Measurements from ENCODE around the gene RTN4. TPM values are rescaled to one million over a fixed set of nuclear protein-coding genes. Genes with fewer than 3 reads are reported as not detected.

RTN4 gene
- total RNA-seq, 1 donor from 2014 or later = 819 TPM

GRCh38 chr2:54927751-54928615 is 122.3 kb downstream of the RTN4 start:
- TF ChIP-seq CTCF (IDR thresholded peaks at IDR 0.05) = no peak
- no peaks in the 10 kb centered on the region for H3K9me3 Mint-ChIP-seq (ENCODE audit: low read depth)
- H3K27ac Mint-ChIP-seq (ENCODE audit: unreplicated experiment) = no peak overlapping the region
- no peak for DNase-seq (ENCODE audit: low spot score)
- peaks cover 6% of the 10 kb centered on the region for H3K4me1 Mint-ChIP-seq (ENCODE audit: low read depth)
- H3K36me3 Mint-ChIP-seq (ENCODE audit: low read depth) = no peaks in the 10 kb centered on the region
- H3K27me3 Mint-ChIP-seq (ENCODE audit: low read depth) = peaks cover 2% of the 10 kb centered on the region
- no peak overlapping the region for H3K4me3 Mint-ChIP-seq (ENCODE audit: unreplicated experiment)

- no peaks in the 10 kb centered on the region for H3K36me3 Mint-ChIP-seq (ENCODE audit: low read depth)
- H3K4me1 Mint-ChIP-seq (ENCODE audit: low read depth) = peaks cover 6% of the 10 kb centered on the region
- H3K4me3 Mint-ChIP-seq (ENCODE audit: unreplicated experiment) = no peak overlapping the region
- no peak overlapping the region for H3K27ac Mint-ChIP-seq (ENCODE audit: unreplicated experiment)
- DNase-seq (ENCODE audit: low spot score) = no peak
- TF ChIP-seq CTCF (IDR thresholded peaks at IDR 0.05) = no peak
- peaks cover 1% of the 10 kb centered on the region for H3K27me3 Mint-ChIP-seq (ENCODE audit: low read depth)
- no peaks in the 10 kb centered on the region for H3K9me3 Mint-ChIP-seq (ENCODE audit: low read depth)
Measured at GRCh38 chr2:54927085-54927750, 123.0 kb downstream of the RTN4 start.

GRCh38 chr2:54925022-54925421 is 125.2 kb downstream of the RTN4 start:
- no peak for TF ChIP-seq CTCF (IDR thresholded peaks at IDR 0.05)
- Mint-ChIP-seq H3K27me3 (ENCODE audit: low read depth) (no peaks in the 10 kb centered on the region), H3K4me1 (ENCODE audit: low read depth) (peaks cover 6% of the 10 kb centered on the region), H3K36me3 (ENCODE audit: low read depth) (peaks cover 9% of the 10 kb centered on the region), H3K4me3 (ENCODE audit: unreplicated experiment) (no peak overlapping the region), H3K27ac (ENCODE audit: unreplicated experiment) (no peak overlapping the region), H3K9me3 (ENCODE audit: low read depth) (peaks cover 17% of the 10 kb centered on the region)
- DNase-seq (ENCODE audit: low spot score) = no peak

GRCh38 chr2:54924121-54924520 is 126.1 kb downstream of the RTN4 start:
- H3K4me3 Mint-ChIP-seq (ENCODE audit: unreplicated experiment) = no peak overlapping the region

More at GRCh38 chr2:54924121-54924520, 126.1 kb downstream of the RTN4 start:
- Mint-ChIP-seq H3K4me1 (ENCODE audit: low read depth) (peaks cover 6% of the 10 kb centered on the region), H3K27me3 (ENCODE audit: low read depth) (no peaks in the 10 kb centered on the region), H3K27ac (ENCODE audit: unreplicated experiment) (no peak overlapping the region), H3K9me3 (ENCODE audit: low read depth) (peaks cover 17% of the 10 kb centered on the region), H3K36me3 (ENCODE audit: low read depth) (peaks cover 9% of the 10 kb centered on the region)
- TF ChIP-seq CTCF (IDR thresholded peaks at IDR 0.05) = no peak
- no peak for DNase-seq (ENCODE audit: low spot score)

Other genes starting within 250 kb of the RTN4 start
- gene CLHC1, start 181.8 kb upstream of the RTN4 start, total RNA-seq = 15.6 to 19.7 TPM (median 16.5 TPM) in 3 replicates
- 545 to 650 TPM (median 580 TPM) in 3 replicates for gene RPS27A, start 182.2 kb upstream of the RTN4 start, total RNA-seq
- gene MTIF2, start 218.8 kb upstream of the RTN4 start, total RNA-seq = 18.3 to 20.6 TPM (median 20.5 TPM) in 3 replicates

All from chondrocyte (in vitro differentiated cells).